Glutamatergic neuron (in vitro differentiated cells): ENCODE measurements around the gene FABP2. TPM values are rescaled to one million over a fixed set of nuclear protein-coding genes. Genes with fewer than 3 reads are reported as not detected.

ENCODE experiments used
- DNase-seq: peaks from one replicate; pipeline ENCODE4 v3.0.0; 2022
- H3K27ac Mint-ChIP-seq: one replicate; pipeline ENCODE4 v1.8.0; 2020; ENCODE audit warnings: mild to moderate bottlenecking, mixed read lengths, inconsistent platforms; ENCODE audit not compliant: unreplicated experiment
- H3K27me3 Mint-ChIP-seq: one replicate; pipeline ENCODE4 v1.8.0; 2020; ENCODE audit warnings: mild to moderate bottlenecking, moderate library complexity, mixed read lengths, inconsistent platforms; ENCODE audit not compliant: unreplicated experiment
- H3K36me3 Mint-ChIP-seq: one replicate; pipeline ENCODE4 v1.8.0; 2020; ENCODE audit warnings: mild to moderate bottlenecking, mixed read lengths, inconsistent platforms; ENCODE audit not compliant: unreplicated experiment
- H3K4me1 Mint-ChIP-seq: one replicate; pipeline ENCODE4 v1.8.0; 2020; ENCODE audit warnings: mild to moderate bottlenecking, low read depth, mixed read lengths, inconsistent platforms; ENCODE audit not compliant: unreplicated experiment
- H3K4me3 Mint-ChIP-seq: one replicate; pipeline ENCODE4 v1.8.0; 2020; ENCODE audit warnings: mild to moderate bottlenecking, mixed read lengths, inconsistent platforms; ENCODE audit not compliant: unreplicated experiment
- H3K9me3 Mint-ChIP-seq: one replicate; pipeline ENCODE4 v1.8.0; 2020; ENCODE audit warnings: mild to moderate bottlenecking, moderate library complexity, mixed read lengths, inconsistent platforms; ENCODE audit not compliant: unreplicated experiment
- total RNA-seq: library from RNA; stranded (reverse); fragmentation: NEBNext Ultra II Directional; extraction: Animal tissue kit (Norgen Biotek cat#: 25700); gene quantifications from one replicate; pipeline ENCODE4 v1.2.1, GENCODE V29; 2021; ENCODE audit not compliant: unreplicated experiment
- TF ChIP-seq, protein P1 (sequence below): fragments of 200-600 bp; sonication (generic); IDR thresholded peaks from one replicate; pipeline ENCODE4 v1.5.0; 2021; ENCODE audit not compliant: partially characterized antibody, unreplicated experiment

The FABP2 gene
- total RNA-seq, 1 donor from 2014 or later: not detected

DNA sequence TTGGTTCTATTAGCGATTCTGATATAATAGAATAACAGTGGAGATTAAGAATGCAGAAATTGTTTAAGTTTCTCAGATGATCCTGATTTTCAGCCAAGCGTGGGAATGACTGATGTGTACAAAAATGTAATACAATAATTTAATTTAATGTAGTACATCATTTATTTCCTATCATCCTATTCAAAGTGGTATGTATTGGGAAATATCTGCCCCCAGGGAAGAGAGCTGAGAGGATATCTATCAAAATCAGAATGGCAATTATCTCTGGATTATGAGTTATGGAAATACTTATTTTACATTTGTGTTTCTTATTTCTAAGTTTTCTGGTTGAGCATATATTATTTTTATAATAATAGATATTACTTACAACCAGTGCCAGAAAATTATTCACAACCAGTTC is 3.9 kb downstream of the FABP2 start:
- H3K27me3 Mint-ChIP-seq: peaks cover 1% of the 10 kb centered on the region
- H3K27ac Mint-ChIP-seq: no peak overlapping the region
- H3K36me3 Mint-ChIP-seq: no peaks in the 10 kb centered on the region
- no peaks in the 10 kb centered on the region for H3K4me1 Mint-ChIP-seq
- TF ChIP-seq, protein P1, sequence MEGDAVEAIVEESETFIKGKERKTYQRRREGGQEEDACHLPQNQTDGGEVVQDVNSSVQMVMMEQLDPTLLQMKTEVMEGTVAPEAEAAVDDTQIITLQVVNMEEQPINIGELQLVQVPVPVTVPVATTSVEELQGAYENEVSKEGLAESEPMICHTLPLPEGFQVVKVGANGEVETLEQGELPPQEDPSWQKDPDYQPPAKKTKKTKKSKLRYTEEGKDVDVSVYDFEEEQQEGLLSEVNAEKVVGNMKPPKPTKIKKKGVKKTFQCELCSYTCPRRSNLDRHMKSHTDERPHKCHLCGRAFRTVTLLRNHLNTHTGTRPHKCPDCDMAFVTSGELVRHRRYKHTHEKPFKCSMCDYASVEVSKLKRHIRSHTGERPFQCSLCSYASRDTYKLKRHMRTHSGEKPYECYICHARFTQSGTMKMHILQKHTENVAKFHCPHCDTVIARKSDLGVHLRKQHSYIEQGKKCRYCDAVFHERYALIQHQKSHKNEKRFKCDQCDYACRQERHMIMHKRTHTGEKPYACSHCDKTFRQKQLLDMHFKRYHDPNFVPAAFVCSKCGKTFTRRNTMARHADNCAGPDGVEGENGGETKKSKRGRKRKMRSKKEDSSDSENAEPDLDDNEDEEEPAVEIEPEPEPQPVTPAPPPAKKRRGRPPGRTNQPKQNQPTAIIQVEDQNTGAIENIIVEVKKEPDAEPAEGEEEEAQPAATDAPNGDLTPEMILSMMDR: no peak
- no peak overlapping the region for H3K4me3 Mint-ChIP-seq
- no peaks in the 10 kb centered on the region for H3K9me3 Mint-ChIP-seq
- no peak for DNase-seq

- no peaks in the 10 kb centered on the region for H3K9me3 Mint-ChIP-seq
- peaks cover 2% of the 10 kb centered on the region for H3K27me3 Mint-ChIP-seq
- DNase-seq: no peak
- H3K4me3 Mint-ChIP-seq: no peak overlapping the region
- no peaks in the 10 kb centered on the region for H3K36me3 Mint-ChIP-seq
- H3K27ac Mint-ChIP-seq: no peak overlapping the region
- TF ChIP-seq, protein P1: no peak
- no peaks in the 10 kb centered on the region for H3K4me1 Mint-ChIP-seq
Observed at GRCh38 chr4:119315036-119315435, 6.9 kb downstream of the FABP2 start.

DNA sequence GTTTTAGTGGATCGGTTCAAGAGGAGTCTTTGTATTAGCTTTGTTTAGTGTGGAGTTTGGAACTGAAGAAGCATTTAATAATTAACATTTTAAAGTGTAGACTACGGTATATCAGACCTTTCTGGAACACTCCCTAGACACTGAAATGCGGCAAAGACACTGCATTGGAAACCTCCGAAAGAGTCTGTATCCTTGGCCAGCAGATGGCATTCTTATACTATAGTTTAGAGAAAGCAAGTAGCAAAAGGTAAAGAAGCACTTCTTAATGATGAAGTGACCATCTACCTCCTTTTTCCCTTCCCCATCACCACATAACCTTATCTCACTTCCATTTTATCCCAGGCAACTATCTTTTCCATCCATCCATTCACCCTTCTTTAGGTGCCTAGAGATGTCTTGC is 7.6 kb downstream of the FABP2 start:
- Mint-ChIP-seq H3K4me3 (no peak overlapping the region), H3K36me3 (no peaks in the 10 kb centered on the region), H3K4me1 (no peaks in the 10 kb centered on the region), H3K27me3 (peaks cover 2% of the 10 kb centered on the region), H3K27ac (no peak overlapping the region), H3K9me3 (no peaks in the 10 kb centered on the region)
- TF ChIP-seq, protein P1: no peak
- DNase-seq: no peak

DNA sequence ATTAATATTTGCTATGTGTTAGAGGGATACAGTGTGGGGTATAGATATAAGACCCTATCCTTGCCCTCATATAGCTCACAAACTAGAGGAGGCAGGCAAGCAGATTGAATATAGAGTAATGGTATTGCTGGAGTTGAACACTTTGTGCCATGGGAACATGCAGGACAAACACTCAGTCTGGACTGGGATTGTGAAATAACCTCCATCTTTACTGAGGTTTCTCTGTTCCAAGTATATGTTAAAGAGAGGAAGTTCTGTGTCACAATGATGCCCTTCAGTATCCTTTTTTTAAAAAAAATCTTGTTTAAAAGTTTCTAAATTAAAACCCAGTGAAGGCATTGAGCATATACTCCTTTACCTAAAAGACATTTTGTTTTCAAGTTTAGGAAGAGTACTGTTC is 8.7 kb downstream of the FABP2 start:
- no peak overlapping the region for H3K27ac Mint-ChIP-seq
- peaks cover 2% of the 10 kb centered on the region for H3K27me3 Mint-ChIP-seq
- TF ChIP-seq, protein P1: no peak
- H3K36me3 Mint-ChIP-seq: no peaks in the 10 kb centered on the region
- no peak overlapping the region for H3K4me3 Mint-ChIP-seq
- H3K9me3 Mint-ChIP-seq: no peaks in the 10 kb centered on the region
- DNase-seq: no peak
- no peaks in the 10 kb centered on the region for H3K4me1 Mint-ChIP-seq

GRCh38 chr4:119310826-119311225 is 11.1 kb downstream of the FABP2 start:
- H3K9me3 Mint-ChIP-seq: peaks cover 1% of the 10 kb centered on the region
- no peaks in the 10 kb centered on the region for H3K4me1 Mint-ChIP-seq
- peaks cover 2% of the 10 kb centered on the region for H3K27me3 Mint-ChIP-seq
- no peak overlapping the region for H3K4me3 Mint-ChIP-seq
- TF ChIP-seq, protein P1: no peak
- DNase-seq: no peak
- no peak overlapping the region for H3K27ac Mint-ChIP-seq
- H3K36me3 Mint-ChIP-seq: no peaks in the 10 kb centered on the region
